ENCODE measurements around the gene METRNL. TPM values are rescaled to one million over a fixed set of nuclear protein-coding genes. Genes with fewer than 3 reads are reported as not detected.

The METRNL gene
- total RNA-seq, 1 donor from 2014 or later = 50.8 TPM

DNA sequence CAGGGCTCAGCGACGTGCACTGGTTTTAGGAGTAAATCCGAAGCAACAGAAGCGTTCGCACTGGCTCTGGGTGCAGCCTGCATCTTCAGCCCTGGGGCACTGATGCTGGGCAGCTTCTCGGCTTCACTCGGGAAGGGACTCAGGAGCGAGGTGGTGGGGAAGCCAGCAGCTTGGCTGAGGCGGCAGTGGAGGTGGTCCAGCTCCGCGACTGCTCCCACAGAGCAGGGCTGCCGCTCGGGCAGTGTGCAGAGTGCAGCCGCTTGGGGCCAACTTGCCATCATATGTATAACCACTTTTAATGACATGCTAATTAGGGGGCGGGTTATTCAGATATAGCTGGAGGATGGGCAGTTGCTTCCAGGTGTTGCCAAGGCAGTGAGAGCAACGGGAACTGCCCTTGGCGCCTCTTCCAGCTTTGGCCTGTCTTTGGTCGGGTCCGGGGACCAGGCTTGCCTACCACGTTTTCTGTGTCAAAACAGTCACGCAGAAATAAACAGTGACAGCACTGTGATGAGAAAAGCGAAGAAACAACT is 26.7 kb downstream of the METRNL start:
- Histone ChIP-seq H3K27me3 (ENCODE audit: control insufficient read depth, insufficient read depth, low read length) (peaks cover 21% of the 10 kb centered on the region), H3K4me3 (ENCODE audit: low read depth, low read length) (no peak overlapping the region), H3K36me3 (ENCODE audit: control insufficient read depth, insufficient read depth, low read length) (no peaks in the 10 kb centered on the region)
- no peak for FAIRE-seq
- TF ChIP-seq, protein P1, sequence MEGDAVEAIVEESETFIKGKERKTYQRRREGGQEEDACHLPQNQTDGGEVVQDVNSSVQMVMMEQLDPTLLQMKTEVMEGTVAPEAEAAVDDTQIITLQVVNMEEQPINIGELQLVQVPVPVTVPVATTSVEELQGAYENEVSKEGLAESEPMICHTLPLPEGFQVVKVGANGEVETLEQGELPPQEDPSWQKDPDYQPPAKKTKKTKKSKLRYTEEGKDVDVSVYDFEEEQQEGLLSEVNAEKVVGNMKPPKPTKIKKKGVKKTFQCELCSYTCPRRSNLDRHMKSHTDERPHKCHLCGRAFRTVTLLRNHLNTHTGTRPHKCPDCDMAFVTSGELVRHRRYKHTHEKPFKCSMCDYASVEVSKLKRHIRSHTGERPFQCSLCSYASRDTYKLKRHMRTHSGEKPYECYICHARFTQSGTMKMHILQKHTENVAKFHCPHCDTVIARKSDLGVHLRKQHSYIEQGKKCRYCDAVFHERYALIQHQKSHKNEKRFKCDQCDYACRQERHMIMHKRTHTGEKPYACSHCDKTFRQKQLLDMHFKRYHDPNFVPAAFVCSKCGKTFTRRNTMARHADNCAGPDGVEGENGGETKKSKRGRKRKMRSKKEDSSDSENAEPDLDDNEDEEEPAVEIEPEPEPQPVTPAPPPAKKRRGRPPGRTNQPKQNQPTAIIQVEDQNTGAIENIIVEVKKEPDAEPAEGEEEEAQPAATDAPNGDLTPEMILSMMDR (IDR thresholded peaks at IDR 0.05; ENCODE audit: insufficient read depth, low read length, severe bottlenecking) = no peak
- DNase-seq (ENCODE audit: low read depth) = no peak

DNA sequence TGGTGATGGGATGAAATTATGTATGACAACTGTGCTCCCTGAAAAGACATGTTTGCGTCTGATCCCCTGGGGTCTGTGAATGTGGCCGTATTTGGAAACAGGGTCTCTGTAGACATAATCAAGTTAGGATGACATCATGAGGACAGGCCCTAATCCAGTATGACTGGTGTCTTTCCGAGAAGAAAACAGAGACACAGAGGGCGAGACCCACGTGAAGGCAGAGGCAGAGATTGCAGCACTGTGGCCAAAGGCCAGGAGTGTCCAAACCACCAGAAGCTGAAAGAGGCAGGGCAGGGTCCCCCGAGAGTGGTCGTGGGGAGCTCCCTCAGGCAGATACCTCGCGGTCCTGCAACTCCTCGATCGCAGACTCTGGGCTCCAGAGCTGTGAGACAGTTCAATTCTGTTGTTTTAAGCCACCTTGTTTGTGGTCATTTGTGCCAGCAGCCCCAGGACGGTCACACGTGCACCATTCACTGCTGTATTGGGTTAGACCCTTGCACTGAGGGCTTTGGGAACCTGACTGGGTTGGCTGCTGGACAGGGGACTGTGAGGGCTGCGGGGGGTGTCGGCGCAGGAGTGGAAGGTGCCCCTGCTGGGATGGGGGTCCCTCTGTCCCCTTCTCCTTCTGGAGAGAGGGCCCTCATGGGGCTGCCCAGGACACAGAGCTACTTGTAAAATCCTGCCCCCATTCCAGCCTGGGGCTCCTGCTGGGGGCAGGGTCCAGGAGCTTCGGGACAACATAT is 27.7 kb downstream of the METRNL start:
- Histone ChIP-seq H3K27me3 (ENCODE audit: control insufficient read depth, insufficient read depth, low read length) (peaks cover 17% of the 10 kb centered on the region), H3K4me3 (ENCODE audit: low read depth, low read length) (no peak overlapping the region), H3K36me3 (ENCODE audit: control insufficient read depth, insufficient read depth, low read length) (no peaks in the 10 kb centered on the region)
- TF ChIP-seq, protein P1 (IDR thresholded peaks at IDR 0.05; ENCODE audit: insufficient read depth, low read length, severe bottlenecking) = no peak
- FAIRE-seq (no peak), DNase-seq (ENCODE audit: low read depth) (no peak)

DNA sequence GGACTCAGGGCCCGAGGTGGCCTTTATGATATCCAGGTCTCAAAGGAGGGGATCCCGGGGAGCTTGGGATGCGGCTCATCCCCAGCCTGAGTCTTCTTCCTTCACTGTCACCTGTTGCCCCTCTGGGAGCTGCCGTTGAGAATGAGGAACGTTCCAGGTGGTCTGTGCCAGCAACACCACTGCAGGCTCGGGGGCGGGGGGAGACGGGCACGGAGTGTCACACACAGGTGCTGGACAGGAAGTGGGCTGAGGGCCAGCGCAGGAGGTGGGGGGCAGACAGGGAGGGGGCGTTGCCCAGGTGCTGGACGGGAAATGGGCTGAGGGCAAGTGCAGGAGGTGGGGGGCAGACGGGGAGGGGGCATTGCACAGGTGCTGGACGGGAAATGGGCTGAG is 28.2 kb downstream of the METRNL start:
- no peak for DNase-seq (ENCODE audit: low read depth)
- no peak overlapping the region for H3K4me3 ChIP-seq (ENCODE audit: low read depth, low read length)
- no peak for FAIRE-seq
- H3K36me3 ChIP-seq (ENCODE audit: control insufficient read depth, insufficient read depth, low read length) = no peaks in the 10 kb centered on the region
- TF ChIP-seq, protein P1 (IDR thresholded peaks at IDR 0.05; ENCODE audit: insufficient read depth, low read length, severe bottlenecking) = no peak
- H3K27me3 ChIP-seq (ENCODE audit: control insufficient read depth, insufficient read depth, low read length) = peaks cover 17% of the 10 kb centered on the region

DNA sequence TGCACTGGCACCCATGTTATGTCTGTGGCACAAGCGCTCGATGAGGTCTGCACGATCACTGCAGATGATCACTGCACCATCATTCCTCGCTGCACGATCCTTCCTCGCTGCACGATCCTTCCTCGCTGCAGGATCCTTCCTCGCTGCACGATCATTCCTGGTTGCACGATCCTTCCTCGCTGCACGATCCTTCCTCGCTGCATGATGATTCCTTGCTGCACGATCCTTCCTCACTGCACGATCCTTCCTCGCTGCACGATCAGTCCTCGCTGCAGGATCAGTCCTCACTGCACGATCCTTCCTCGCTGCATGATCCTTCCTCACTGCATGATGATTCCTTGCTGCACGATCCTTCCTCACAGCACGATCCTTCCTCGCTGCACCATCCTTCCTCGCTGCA is 29.3 kb downstream of the METRNL start:
- DNase-seq (ENCODE audit: low read depth) (no peak), FAIRE-seq (peak; percentile 43)
- peaks cover 17% of the 10 kb centered on the region for H3K27me3 ChIP-seq (ENCODE audit: control insufficient read depth, insufficient read depth, low read length)

DNA sequence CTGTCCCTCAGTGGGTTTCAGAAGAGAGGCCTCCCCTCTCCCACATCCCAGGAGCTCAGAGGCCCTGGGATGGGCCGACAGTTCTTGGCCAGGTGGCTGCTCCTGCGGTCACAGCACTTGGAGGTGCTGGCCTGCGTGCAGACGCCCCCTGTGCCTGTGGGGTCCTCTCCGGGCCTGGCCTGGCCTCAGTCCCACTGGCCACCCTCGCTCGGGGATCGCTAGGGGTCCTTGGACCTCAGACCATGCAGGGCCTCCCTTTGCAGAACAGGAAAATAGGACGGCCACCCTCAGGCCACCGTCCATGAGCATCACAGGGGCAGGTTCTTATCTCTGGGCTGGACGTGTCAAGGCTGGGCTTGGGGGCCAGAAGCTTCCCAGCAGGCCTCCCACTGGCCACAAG is 30.0 kb downstream of the METRNL start:
- no peak overlapping the region for H3K4me3 ChIP-seq (ENCODE audit: low read depth, low read length)
- DNase-seq (ENCODE audit: low read depth) = no peak
- H3K36me3 ChIP-seq (ENCODE audit: control insufficient read depth, insufficient read depth, low read length) = no peaks in the 10 kb centered on the region
- no peak for FAIRE-seq
- TF ChIP-seq, protein P1 (IDR thresholded peaks at IDR 0.05; ENCODE audit: insufficient read depth, low read length, severe bottlenecking) = no peak
- peaks cover 15% of the 10 kb centered on the region for H3K27me3 ChIP-seq (ENCODE audit: control insufficient read depth, insufficient read depth, low read length)

More for the DNA sequence above, 29.3 kb downstream of the METRNL start:
- H3K36me3 ChIP-seq (ENCODE audit: control insufficient read depth, insufficient read depth, low read length) = no peaks in the 10 kb centered on the region
- H3K4me3 ChIP-seq (ENCODE audit: low read depth, low read length) = no peak overlapping the region
- TF ChIP-seq, protein P1 (IDR thresholded peaks at IDR 0.05; ENCODE audit: insufficient read depth, low read length, severe bottlenecking) = no peak
